MCF 10A (cell line): ENCODE results near the gene MTHFR. TPM values are rescaled to one million over a fixed set of nuclear protein-coding genes. Genes with fewer than 3 reads are reported as not detected.
A peak's percentile ranks its signal among the peaks of the same experiment; 100 is the strongest.

ENCODE experiments used
- BruUV-seq: library from RNA; stranded (reverse); fragments of 400-500 nt; replicated peaks from 2 replicates; lab custom pipeline; 2021; lab: Mats Ljungman, UMichigan
- CTCF ChIA-PET: fragments of 300-600 bp; sonication (Branson Sonifier 250); formaldehyde crosslinking; extraction: SDS; loops from one replicate; lab custom pipeline; 2021; ENCODE audit warnings: antibody characterized with exemption, inconsistent platforms; lab: Yijun Ruan, JAX
- POLR2A ChIA-PET: fragments of 300-600, 350-650 bp; sonication (Branson Sonifier 250); formaldehyde crosslinking; extraction: SDS; loops from one replicate; lab custom pipeline; 2020; ENCODE audit warnings: antibody characterized with exemption, inconsistent platforms; lab: Yijun Ruan, JAX
- DNase-seq: peaks from one replicate; pipeline ENCODE4 v3.0.0-alpha.2; 2018; ENCODE audit not compliant: unreplicated experiment
- H3K27ac Mint-ChIP-seq: one replicate; pipeline ENCODE4 v1.8.0; 2022; ENCODE audit warnings: mild to moderate bottlenecking, low read depth, mixed read lengths; ENCODE audit not compliant: unreplicated experiment
- H3K27me3 Mint-ChIP-seq: one replicate; pipeline ENCODE4 v1.8.0; 2022; ENCODE audit warnings: mixed read lengths; ENCODE audit not compliant: insufficient read depth, unreplicated experiment
- H3K36me3 Mint-ChIP-seq: one replicate; pipeline ENCODE4 v1.8.0; 2022; ENCODE audit warnings: mild to moderate bottlenecking, moderate library complexity, mixed read lengths; ENCODE audit not compliant: insufficient read depth, unreplicated experiment
- H3K4me1 Mint-ChIP-seq: one replicate; pipeline ENCODE4 v1.8.0; 2022; ENCODE audit warnings: mixed read lengths; ENCODE audit not compliant: insufficient read depth, unreplicated experiment
- H3K4me3 Mint-ChIP-seq: one replicate; pipeline ENCODE4 v1.8.0; 2022; ENCODE audit warnings: mild to moderate bottlenecking, moderate library complexity, mixed read lengths; ENCODE audit not compliant: unreplicated experiment
- H3K9me3 Mint-ChIP-seq: one replicate; pipeline ENCODE4 v1.8.0; 2022; ENCODE audit warnings: mixed read lengths; ENCODE audit not compliant: unreplicated experiment
- intact Hi-C: fragments of 100-400 bp; cut with micrococcal nuclease; formaldehyde crosslinking; loops from 2 replicates; pipeline ENCODE4 v1.14.1; 2022
- total RNA-seq: library from RNA; stranded (reverse); gene quantifications from 2 replicates; pipeline ENCODE4 v1.2.3, GENCODE V29; 2022
- TF ChIP-seq, protein P1 (sequence below): fragments of 200-600 bp; IDR thresholded peaks from one replicate; pipeline ENCODE4 v1.8.0; 2022; ENCODE audit warnings: antibody characterized with exemption, mild to moderate bottlenecking; ENCODE audit not compliant: unreplicated experiment

Gene MTHFR
- total RNA-seq, 1 experiment from 2014 or later, result 14.0 TPM

DNA sequence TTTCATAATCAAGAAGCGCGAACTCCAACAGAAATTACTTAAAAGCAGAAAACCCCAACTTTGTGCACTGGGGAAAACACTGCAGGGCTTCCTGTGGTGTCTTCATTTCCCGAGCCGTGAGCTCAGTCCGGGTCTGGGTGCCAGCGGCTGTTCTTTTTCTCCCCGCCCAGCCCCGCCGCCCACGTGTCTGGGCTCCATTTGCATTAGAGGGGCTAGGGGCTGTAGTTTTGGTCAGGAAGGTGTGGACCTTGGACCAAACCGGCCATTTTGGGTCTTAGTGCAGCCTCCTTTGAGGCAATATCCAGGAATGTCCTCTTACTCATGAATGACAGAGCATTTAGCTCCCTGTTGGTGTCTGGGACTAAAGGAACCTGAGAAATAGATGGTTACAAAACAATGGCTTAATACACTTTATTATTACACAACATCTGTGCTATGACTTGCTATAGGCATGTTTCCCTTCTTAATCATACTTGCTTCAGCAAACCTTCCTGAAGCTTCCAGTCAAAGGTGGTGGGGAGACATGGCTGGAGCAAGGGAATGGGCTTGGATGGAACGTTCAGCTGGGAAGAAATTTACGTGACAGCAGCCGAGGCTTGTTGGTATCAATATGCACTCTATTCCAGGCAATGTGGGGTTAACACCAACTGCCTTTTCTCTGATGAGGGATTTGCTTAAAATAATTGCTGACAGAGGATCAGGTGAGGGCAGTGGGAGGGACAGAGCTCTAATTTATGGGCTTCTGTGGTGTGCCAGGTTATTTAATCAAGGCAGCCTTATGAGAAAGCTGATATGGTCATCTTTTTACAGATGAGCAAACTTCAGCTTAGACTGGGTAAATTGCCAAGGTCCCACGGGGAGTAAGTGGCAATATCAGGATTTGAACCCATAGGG lies 68.8 kb downstream of the MTHFR start:
- peak; percentile 95 for DNase-seq
- Mint-ChIP-seq H3K36me3 (peaks cover 8% of the 10 kb centered on the region), H3K27me3 (no peaks in the 10 kb centered on the region), H3K4me3 (peak overlapping the region; percentile 97), H3K27ac (peak overlapping the region; percentile 98), H3K4me1 (peaks cover 7% of the 10 kb centered on the region), H3K9me3 (no peaks in the 10 kb centered on the region)
- ChIA-PET POLR2A (interaction anchor here (0.7 to 4.5 kb wide), 28 partner anchors 9 to 724 kb away, joined by 3 to 63 read pairs (median 4); partner anchors contain the start of genes CLCN6, FBXO6, KIAA2013 and MAD2L2), CTCF (interaction anchor here (0.8 to 1.6 kb wide), 5 partner anchors 16 to 230 kb away, joined by 3 to 7 read pairs (median 3); partner anchors contain the start of gene FBXO6)
- BruUV-seq, result no TSS peak
- intact Hi-C loops, result loop anchor here (1.0 kb wide), 1 partner anchor 69 kb away; the partner anchor contains the start of gene CLCN6
- TF ChIP-seq, protein P1, sequence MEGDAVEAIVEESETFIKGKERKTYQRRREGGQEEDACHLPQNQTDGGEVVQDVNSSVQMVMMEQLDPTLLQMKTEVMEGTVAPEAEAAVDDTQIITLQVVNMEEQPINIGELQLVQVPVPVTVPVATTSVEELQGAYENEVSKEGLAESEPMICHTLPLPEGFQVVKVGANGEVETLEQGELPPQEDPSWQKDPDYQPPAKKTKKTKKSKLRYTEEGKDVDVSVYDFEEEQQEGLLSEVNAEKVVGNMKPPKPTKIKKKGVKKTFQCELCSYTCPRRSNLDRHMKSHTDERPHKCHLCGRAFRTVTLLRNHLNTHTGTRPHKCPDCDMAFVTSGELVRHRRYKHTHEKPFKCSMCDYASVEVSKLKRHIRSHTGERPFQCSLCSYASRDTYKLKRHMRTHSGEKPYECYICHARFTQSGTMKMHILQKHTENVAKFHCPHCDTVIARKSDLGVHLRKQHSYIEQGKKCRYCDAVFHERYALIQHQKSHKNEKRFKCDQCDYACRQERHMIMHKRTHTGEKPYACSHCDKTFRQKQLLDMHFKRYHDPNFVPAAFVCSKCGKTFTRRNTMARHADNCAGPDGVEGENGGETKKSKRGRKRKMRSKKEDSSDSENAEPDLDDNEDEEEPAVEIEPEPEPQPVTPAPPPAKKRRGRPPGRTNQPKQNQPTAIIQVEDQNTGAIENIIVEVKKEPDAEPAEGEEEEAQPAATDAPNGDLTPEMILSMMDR, result no peak

DNA sequence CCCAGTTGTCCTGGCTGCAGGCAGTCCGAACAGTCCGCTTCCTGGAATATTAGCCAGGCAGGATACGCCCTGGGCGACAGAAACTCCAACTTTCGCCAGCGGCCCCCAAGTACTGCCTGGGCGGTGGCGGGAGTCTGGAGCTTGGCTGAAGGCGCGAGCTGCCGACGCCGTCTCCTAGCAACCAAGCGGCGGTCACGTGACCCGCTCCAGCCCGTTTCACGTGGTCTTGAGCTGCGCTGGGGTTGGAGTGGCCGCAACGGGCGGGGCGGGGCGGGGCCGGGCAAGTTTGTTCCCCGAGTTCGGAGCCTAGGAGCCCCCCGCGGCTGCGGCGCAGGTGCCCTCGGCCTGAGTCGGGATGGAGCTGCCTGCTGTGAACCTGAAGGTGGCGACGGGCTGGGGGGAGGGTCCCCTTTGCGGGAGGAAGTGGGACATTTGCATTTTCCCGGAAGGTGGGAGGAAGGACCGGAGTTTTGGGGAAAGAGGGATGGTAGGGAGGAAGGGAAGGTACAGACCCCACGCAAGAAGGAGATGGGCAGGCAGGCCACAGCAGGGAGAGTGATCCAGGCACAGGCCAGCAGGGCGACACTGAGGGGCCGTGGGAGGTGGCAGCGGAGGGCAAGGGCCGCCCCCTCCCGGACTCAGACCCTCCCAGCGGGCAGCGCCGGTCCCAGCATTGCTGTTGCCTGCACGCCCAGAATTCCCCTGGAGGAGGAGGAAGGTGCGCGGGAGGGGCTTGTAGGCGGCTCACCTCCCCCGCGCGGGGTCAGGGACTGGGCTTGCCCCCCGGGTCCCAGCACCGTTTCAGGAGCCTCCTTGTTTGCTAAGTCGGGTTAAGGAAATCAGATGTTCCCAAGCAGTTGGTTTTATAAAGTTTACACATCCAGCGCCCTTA lies 69.7 kb downstream of the MTHFR start, which contains the start of gene AGTRAP:
Gene AGTRAP (plus strand): TSS at position 283 of the 892 bp plus-strand sequence. CDS start 73 bp downstream, at position 356.
- peaks cover 7% of the 10 kb centered on the region for H3K4me1 Mint-ChIP-seq
- H3K36me3 Mint-ChIP-seq, result peaks cover 8% of the 10 kb centered on the region

More for the DNA sequence above, 69.7 kb downstream of the MTHFR start, which contains the start of gene AGTRAP:
- Mint-ChIP-seq H3K4me3 (peak within 1 kb of the TSS; percentile 97), H3K27ac (peak within 1 kb of the TSS; percentile 98), H3K9me3 (no peaks in the 10 kb centered on the region), H3K27me3 (no peaks in the 10 kb centered on the region)
- peak; percentile 89 for DNase-seq
- intact Hi-C loops, result loop anchor here (1.0 kb wide), 1 partner anchor 70 kb away; the partner anchor contains the start of gene CLCN6
- CTCF ChIA-PET, result interaction anchor here (1.0 to 1.5 kb wide), 3 partner anchors 15 to 698 kb away, joined by 3 to 5 read pairs (median 5); no protein-coding TSS in a partner anchor
- TSS peak; percentile 79 for BruUV-seq
- TF ChIP-seq, protein P1, result no peak
- POLR2A ChIA-PET, result interaction anchor here (0.6 to 4.5 kb wide), 30 partner anchors 10 to 912 kb away, joined by 3 to 63 read pairs (median 4); partner anchors contain the start of genes CLCN6, EXOSC10, FBXO6 and KIAA2013

Other genes starting within 250 kb of the MTHFR start
- 3.3 and 5.3 TPM in 2 replicates for gene FBXO2, start 151.5 kb downstream of the MTHFR start, total RNA-seq
- 16.0 and 16.3 TPM in 2 replicates for gene FBXO44, start 151.1 kb downstream of the MTHFR start, total RNA-seq
- gene FBXO6, start 141.8 kb downstream of the MTHFR start, total RNA-seq, result 3.9 and 4.3 TPM in 2 replicates
- 40.1 and 46.3 TPM in 2 replicates for gene MAD2L2, start 124.8 kb downstream of the MTHFR start, total RNA-seq
- 0.05 and 0.07 TPM in 2 replicates for gene DRAXIN, start 114.3 kb downstream of the MTHFR start, total RNA-seq
- 68.4 and 73.1 TPM in 2 replicates for gene AGTRAP, start 69.8 kb downstream of the MTHFR start, total RNA-seq
- not detected in 2 replicates for gene C1orf167, start 43.8 kb downstream of the MTHFR start, total RNA-seq
- 12.3 and 24.7 TPM in 2 replicates for gene CLCN6, start 227 bp upstream of the MTHFR start, total RNA-seq
- not detected in 2 replicates for gene NPPA, start 41.8 kb upstream of the MTHFR start, total RNA-seq
- gene NPPB, start 53.0 kb upstream of the MTHFR start, total RNA-seq, result not detected in 2 replicates
- gene KIAA2013, start 120.5 kb upstream of the MTHFR start, total RNA-seq, result 20.4 and 24.3 TPM in 2 replicates
- 47.2 and 48.2 TPM in 2 replicates for gene PLOD1, start 128.8 kb upstream of the MTHFR start, total RNA-seq
- 95.6 and 105 TPM in 2 replicates for gene MFN2, start 174.5 kb upstream of the MTHFR start, total RNA-seq
- gene MIIP, start 213.5 kb upstream of the MTHFR start, total RNA-seq, result 22.1 and 25.3 TPM in 2 replicates